ENCODE measurements around the gene GTF2IRD1. TPM values are rescaled to one million over a fixed set of nuclear protein-coding genes. Genes with fewer than 3 reads are reported as not detected.

The GTF2IRD1 gene
- total and polyA plus RNA-seq, 2 of the 13 experiments (the other 11 are each of a cell fraction or from before 2014, with no cell fraction given) = 16.5 to 26.7 TPM

DNA sequence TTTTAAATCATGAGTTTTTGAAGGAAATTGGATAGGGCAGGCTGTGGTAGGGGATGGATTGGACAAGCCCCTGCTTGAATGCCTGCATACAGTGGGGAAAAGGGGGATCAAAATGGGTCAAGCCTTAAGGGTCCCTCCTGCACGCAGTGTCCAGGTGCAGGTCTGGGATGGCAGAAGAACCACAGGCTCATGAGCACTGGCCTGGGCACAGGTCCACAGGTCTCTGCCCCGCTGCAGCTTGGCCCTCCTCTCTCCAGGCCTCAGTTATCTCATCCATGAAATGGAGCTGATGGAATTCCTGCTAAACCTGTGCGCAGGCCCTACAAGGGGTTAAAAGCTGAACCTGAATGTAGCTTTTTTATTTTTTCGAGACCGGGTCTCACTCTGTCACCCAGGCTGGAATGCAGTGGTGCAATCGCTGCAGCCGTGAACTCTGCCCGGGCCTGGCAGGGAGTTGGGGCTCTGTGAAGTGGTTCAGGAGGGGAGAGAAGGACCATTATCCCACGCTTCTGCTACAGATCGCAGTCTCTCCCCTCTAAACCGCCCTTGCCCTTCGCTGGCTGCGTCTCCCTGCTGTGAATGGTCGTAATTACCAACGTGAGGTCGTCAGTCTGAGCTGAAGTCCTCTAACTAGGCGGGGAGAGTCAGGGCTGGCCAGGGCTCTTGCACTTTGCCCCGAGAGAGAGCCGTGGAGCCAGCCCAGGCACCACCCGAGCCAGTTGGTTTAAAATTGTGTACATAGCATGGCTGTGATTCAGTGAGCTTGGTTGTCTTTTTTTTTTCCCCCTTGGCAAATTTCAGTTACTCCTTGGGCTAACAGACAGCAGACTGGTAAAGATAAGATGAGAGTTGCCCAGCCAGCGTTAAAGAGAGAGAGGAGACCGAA, 126.3 kb downstream of the GTF2IRD1 start (continued):
- TF ChIP-seq JARID2 (CRISPR knock-in tag; IDR thresholded peaks at IDR 0.05; ENCODE audit: insufficient replicate concordance) (no peak), ZNF280B (CRISPR knock-in tag; IDR thresholded peaks at IDR 0.05; ENCODE audit: borderline replicate concordance) (peak; percentile 39; the same call in 1 of the 2 replicates), RFXANK (CRISPR knock-in tag; IDR thresholded peaks at IDR 0.05) (no peak), ARHGAP35 (CRISPR knock-in tag; IDR thresholded peaks at IDR 0.05; ENCODE audit: borderline replicate concordance) (no peak; the same call in 1 of the 2 replicates), ZNF343 (CRISPR knock-in tag; IDR thresholded peaks at IDR 0.05) (peak; percentile 83; the same call in 1 of the 2 replicates), KLF11 (CRISPR knock-in tag; IDR thresholded peaks at IDR 0.05) (0 out of 2 replicates have a peak, but pooled peaks have one; percentile 40), NR2F1 (CRISPR knock-in tag; IDR thresholded peaks at IDR 0.05) (peak in 1 of 2 experiments; percentile 47; a peak in 1 of 4 replicates), CHD4 (IDR thresholded peaks at IDR 0.05; ENCODE audit: borderline replicate concordance, low read length) (peak; percentile 99), NCOR1 (IDR thresholded peaks at IDR 0.05; ENCODE audit: borderline replicate concordance, low read length) (peak; percentile 87), POLR2A (IDR thresholded peaks at IDR 0.05; ENCODE audit: insufficient read depth in 1 of 2, low read depth in 2 of 2, low read length in 2 of 2) (peak; percentile 58 to 77; a peak in 3 of 4 replicates), TCF7L2 (IDR thresholded peaks at IDR 0.05; ENCODE audit: low read depth, low read length) (no peak), TBX2 (CRISPR knock-in tag; IDR thresholded peaks at IDR 0.05; ENCODE audit: borderline replicate concordance) (peak; percentile 67; the same call in 1 of the 2 replicates), SAFB2 (CRISPR knock-in tag; IDR thresholded peaks at IDR 0.05; ENCODE audit: borderline replicate concordance, low read depth) (peak; percentile 86; the same call in 1 of the 2 replicates), MXD4 (CRISPR knock-in tag; IDR thresholded peaks at IDR 0.05) (no peak), NR2C2 (CRISPR knock-in tag; IDR thresholded peaks at IDR 0.05; ENCODE audit: borderline replicate concordance) (peak; percentile 82), ATF4 (CRISPR knock-in tag; IDR thresholded peaks at IDR 0.05) (peak in 1 of 2 experiments; percentile 75; a peak in 1 of 4 replicates), TGIF2 (CRISPR knock-in tag; IDR thresholded peaks at IDR 0.05) (peak; percentile 31; the same call in 1 of the 2 replicates), ZNF557 (CRISPR knock-in tag; IDR thresholded peaks at IDR 0.05) (peak; percentile 68; the same call in 1 of the 2 replicates), HOXA5 (CRISPR knock-in tag; IDR thresholded peaks at IDR 0.05) (peak; percentile 58), ELF4 (CRISPR knock-in tag; IDR thresholded peaks at IDR 0.05; ENCODE audit: borderline replicate concordance) (peak; percentile 62; the same call in 1 of the 2 replicates), CC2D1A (CRISPR knock-in tag; IDR thresholded peaks at IDR 0.05) (no peak), NFIC (IDR thresholded peaks at IDR 0.05; ENCODE audit: low read length) (peak; percentile 58; the same call in 1 of the 2 replicates), JUNB (CRISPR knock-in tag; IDR thresholded peaks at IDR 0.05; ENCODE audit: borderline replicate concordance) (0 out of 2 replicates have a peak, but pooled peaks have one; percentile 26)
- TF ChIP-seq, protein P1, sequence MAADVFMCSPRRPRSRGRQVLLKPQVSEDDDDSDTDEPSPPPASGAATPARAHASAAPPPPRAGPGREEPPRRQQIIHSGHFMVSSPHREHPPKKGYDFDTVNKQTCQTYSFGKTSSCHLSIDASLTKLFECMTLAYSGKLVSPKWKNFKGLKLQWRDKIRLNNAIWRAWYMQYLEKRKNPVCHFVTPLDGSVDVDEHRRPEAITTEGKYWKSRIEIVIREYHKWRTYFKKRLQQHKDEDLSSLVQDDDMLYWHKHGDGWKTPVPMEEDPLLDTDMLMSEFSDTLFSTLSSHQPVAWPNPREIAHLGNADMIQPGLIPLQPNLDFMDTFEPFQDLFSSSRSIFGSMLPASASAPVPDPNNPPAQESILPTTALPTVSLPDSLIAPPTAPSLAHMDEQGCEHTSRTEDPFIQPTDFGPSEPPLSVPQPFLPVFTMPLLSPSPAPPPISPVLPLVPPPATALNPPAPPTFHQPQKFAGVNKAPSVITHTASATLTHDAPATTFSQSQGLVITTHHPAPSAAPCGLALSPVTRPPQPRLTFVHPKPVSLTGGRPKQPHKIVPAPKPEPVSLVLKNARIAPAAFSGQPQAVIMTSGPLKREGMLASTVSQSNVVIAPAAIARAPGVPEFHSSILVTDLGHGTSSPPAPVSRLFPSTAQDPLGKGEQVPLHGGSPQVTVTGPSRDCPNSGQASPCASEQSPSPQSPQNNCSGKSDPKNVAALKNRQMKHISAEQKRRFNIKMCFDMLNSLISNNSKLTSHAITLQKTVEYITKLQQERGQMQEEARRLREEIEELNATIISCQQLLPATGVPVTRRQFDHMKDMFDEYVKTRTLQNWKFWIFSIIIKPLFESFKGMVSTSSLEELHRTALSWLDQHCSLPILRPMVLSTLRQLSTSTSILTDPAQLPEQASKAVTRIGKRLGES (CRISPR knock-in tag; IDR thresholded peaks at IDR 0.05; ENCODE audit: borderline replicate concordance) = no peak
